NCI-H748 (cell line): Measurements from ENCODE around the gene HLA-DOA.

Experiments
- DNase-seq: peaks from one replicate; lab custom pipeline; 2025; ENCODE audit not compliant: unreplicated experiment; lab: John Stamatoyannopoulos, UW

The HLA-DOA gene

DNA sequence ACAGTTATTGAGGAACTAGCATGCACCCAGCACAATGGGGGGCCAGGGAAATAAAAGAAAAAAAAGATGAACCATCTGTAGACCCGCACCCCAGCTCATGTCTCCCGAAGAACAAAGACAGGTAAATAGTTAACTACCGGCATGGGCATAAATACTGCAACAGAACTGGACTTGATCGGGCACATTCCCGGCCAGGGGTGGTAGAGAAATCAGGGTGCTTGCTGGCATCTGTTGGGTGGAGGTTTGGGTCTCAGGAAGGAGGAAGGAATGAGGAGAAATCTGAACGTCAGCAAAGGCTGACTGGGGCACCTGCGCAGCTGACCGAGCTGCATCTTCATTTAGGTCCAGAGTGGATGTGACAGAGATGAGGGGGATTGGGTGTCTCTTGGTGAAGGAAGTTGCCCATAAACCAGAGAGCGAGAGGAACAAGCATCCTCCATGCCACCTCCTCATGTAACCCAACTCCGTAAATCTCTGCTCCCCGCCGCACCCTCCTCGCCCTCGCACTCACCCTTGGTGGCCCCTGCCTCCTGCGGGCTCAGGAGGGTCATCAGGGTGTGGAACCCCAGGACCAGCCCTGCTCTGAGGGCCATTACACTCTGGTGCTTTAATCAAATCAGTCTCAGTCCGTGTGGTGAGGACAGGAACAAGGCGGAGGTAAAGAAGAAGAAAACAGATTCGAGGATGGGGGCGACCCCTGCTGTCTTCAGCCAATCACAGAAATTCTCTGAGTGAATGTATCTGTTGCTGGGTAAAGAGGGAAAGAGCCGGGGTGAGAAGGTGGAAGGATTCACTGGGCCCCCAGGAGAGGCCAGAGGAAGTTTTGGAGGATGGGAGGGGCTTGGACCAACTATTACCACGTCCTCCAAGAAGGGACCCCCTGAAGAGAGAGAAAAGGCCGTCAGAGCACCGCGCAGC lies at the start of gene HLA-DOA:
Gene HLA-DOA (minus strand): TSS at position 648 of the 918 bp plus-strand sequence.
- no peak for DNase-seq

DNA sequence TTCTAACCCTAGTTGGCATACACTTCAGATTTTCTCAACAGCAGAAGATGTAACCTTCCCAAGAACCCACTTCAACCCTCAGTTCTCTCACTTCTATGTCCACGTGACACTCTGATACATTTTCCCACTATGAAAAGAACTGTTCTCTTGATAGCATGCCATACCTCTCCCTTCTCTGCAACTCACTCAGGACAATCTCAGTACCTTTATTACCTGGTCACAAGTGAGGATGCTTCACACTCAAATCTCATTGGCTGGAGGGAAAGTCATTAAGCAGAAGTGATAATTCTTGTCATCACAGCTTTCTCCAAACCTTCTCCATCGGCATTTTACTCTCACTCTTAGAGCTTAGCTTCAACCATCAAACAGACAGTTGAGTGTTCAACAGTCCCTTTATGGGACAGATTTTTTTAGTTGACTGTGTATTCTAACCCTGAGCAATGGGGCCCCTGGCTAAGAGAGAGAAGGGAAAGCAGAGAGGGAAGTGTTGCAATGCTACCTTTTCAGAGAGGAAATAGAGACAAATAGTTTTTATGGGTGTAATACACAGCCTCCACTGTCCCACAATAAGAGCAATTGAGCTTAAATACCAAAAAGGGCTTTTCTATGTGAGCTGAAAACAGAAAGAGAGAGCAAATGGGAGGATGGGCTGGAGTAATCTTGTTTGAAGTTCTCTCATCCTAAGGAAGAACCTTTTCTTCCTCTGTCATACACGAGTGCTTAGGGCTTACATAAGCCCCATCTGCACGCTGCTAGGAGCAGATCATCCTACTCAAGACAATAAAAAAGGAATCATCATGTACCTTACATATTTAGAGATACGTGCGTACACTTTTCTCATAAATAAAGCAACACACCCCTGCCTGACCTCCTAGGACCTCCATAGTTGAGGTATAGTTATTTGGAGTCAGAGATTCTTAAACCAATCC lies 48.1 kb upstream of the HLA-DOA start:
- no peak for DNase-seq

GRCh38 chr6:33053230-33053629 lies 43.8 kb upstream of the HLA-DOA start:
- DNase-seq = no peak

DNA sequence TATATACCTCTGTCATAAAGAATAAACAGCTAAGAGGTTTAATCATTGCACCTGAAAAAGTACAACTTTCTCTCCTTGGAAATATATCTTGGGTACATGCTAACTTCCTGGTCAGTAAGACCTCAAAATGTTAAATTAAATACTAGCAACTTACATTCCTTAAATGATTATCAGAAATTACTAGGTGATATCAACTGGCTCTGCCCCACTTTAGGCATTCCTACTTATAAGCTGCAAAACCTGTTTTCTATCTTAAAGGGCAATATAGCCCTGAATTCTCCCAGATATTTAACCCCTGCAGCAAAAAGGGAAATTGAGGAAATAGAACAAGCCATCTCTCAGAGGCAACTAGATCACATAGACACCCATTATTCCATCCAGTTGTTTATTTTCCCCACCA lies 43.2 kb upstream of the HLA-DOA start:
- DNase-seq = no peak

GRCh38 chr6:33050014-33050810 lies 40.8 kb upstream of the HLA-DOA start:
- no peak for DNase-seq

GRCh38 chr6:33049323-33050013 lies 40.1 kb upstream of the HLA-DOA start:
- DNase-seq = no peak

DNA sequence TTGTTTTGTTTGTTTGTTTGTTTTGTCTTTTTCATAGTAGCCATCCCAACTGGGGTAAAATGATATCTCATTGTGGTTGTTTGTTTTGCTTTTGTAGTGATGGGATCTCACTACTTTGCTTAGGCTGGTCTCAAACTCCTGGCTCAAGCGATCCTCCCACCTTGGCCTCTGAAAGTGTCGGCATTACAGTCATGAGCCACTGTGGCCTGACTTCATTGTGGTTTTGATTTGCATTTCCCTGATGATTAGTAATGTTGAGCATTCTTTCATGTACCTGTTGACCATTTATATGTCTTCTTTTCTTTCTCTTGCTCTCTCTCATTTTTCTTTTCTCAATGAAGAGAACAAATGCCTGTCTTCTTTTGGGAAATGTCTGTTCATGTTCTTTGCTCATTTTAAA lies 30.8 kb upstream of the HLA-DOA start:
- DNase-seq = no peak

DNA sequence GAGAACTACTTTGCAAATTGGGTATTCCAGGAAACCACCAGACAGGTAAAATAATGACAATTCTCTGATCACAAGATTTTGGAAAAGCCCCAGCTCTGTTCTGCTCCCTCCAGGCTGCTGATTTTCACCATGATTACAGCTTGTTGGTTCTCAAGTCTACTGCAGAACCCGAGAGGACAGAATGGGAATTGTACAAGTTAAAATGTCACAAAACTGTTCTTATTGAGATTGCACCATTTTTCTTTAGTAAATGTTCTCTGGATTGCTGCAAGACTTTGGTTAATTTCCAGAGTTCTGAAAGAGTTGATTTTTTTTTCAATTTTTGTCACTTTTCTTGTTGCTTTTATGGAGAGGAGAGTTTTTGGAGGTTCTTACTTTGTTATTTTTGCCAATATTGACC lies 27.1 kb upstream of the HLA-DOA start:
- no peak for DNase-seq

DNA sequence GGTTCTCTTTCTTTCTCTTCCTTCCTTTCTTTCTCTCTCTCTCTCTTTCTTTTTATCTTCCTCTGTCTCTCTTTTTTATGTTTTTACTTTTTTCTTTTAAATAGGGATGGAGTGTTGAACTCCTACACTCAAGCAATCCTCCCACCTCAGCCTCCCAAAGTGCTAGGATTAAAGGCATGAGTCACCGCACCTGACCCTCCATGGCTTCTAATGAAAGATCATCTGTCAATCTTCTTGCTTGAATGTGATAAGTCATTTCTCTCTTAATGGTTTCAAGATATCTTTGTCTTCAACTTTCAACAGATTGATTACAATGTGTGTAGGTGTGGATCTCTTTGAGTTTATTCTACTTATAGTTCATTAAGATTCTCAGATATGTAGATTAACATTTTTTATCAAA lies 25.2 kb upstream of the HLA-DOA start:
- DNase-seq = no peak

DNA sequence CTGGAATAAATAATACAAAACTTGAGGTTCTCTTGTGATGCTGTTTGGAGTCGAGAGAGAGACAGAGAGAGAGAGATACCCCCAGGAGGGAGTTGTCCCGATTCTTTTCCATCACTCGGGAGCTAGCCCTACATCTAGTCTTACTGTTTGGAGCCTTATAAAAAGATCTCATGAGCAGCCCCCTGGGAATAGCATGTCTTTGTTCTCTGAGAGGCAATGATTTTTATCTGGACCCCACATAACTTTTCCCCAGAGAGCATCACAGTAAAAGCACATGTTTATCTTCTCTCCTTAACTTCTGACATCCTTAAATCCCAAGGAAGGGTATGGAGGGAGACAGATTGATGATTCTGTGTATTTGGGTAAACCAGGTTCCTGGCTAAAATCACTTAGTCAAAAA lies 20.9 kb upstream of the HLA-DOA start:
- no peak for DNase-seq

DNA sequence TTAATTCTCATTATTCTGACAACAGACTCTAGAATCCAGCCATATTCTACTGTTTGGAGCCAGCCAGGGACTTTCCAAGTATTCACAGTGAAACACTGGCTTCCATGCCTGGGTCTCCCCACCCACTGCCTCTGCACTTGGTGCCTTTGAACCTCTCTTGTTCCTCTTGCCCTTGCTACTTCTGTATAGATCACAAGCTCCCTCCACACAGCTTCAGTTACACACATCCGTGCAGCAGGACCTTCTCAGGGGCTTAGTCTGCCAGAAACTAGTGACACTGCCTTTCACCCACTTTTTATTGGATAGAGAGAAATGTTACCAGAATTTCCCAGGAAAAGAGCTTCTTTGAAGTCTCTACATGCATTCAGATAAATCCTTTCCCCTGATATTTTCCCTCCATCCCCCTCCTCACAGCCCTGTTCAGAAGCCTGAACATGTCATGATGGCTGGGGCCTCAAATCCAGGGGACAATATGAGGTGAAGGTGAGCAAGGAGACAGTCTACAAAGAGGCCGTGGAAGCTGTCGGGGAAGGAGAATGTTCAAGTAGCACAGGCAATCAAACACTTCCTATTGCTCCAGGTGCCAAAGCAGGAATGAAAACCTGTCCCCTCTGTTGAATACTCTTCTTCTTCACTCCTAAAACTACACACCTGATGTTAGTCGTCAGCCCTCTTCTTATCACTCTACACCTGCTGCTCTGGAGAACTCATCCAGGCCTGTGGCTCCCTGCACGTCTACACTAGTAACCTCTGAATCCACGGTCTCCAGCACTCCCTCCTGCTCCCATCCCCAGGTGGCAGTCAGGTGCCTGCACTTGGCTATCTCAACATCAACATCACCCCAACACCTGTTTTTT lies 20.2 kb upstream of the HLA-DOA start:
- DNase-seq = no peak

DNA sequence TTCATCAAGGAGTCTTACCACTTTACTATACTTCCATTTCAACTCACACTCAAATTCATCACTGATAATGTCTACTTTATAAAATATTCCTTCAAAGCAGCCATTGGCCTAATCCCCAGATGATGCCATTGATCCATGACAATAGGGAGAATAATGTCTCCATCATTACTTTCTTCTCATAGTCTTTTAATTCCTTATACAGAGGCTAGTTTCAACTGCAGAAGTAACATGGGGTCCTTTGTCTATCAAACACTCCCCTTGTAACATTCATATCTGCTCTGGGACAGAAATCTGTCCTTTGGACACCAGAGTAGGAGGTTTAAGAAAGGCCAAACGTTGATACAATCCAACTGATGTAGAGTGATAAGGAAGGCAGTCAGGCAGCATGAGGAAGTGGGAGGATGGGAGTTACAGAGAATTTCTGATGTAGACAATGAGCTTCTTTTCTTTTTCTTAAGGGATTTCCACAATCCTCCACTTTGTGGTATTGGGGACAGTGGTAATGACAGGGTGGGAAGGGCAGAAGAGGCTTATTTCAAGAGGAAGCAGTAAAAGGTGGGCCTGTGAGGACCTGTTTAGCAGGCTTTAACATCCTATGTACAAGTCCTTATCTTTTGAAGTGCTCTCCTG lies 18.9 kb upstream of the HLA-DOA start:
- no peak for DNase-seq

DNA sequence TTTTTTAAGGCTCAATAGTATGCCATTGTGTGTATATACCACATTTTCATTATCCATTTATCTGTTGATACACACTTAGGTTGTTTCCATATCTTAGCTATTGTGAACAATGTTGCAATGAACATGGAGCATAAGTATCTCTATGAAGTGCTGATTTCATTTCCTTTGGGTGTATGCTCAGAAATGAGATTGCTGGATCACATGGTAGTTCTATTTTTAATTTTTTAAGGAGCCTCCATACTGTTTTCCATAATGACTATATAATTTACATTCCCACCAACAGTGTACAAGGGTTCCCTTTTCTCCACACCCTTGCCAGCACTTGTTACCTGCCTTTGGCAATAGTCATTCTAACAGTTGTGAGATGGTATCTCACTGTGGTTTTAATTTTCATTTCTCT lies 15.1 kb upstream of the HLA-DOA start:
- no peak for DNase-seq

GRCh38 chr6:33023536-33023935 lies 14.1 kb upstream of the HLA-DOA start:
- no peak for DNase-seq

- DNase-seq = no peak
These were observed 12.5 kb upstream of the HLA-DOA start for GRCh38 chr6:33021917-33022316.

DNA sequence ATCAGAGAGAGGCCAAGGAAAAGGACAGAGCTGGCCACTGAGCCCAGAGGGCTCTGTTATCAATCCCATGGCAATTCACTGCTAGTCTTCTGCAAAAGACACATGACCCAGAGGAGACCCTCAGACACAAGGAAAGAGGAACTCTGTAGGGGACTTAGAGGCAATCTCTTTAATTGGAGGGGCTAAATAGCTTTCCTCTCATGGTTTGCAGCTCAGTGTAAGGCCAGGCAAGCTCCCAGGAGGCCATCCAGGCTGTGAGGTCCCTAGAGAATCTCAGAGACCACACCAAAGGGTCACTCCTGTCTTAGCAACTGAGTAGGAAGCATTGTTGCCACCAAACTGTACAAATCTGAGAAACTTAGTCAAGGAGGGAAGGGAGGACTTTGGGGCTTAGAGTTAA lies 10.0 kb upstream of the HLA-DOA start:
- DNase-seq = no peak

- peak; percentile 35 for DNase-seq
These were observed 9.5 kb upstream of the HLA-DOA start for GRCh38 chr6:33018904-33019303.

DNA sequence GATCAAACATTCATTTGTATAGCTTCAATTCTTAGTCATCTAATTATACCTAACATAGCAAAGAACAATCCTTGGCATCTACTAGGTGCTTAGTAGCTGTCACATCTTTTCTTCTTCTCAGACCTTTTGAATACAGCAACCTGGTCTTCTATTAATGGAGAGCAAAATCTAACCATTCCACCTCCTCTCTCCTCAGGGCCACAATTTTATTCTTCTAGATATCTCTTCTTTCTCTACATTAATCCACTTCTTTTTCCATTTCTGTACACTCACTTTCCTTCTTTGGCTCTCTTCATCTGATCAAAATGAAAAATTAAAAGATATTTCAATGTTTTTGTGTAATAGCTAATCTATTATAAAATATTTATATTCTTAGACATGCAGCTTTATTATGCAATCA lies 9.0 kb upstream of the HLA-DOA start:
- no peak for DNase-seq

GRCh38 chr6:33017694-33018353 lies 8.4 kb upstream of the HLA-DOA start:
- DNase-seq = no peak
